NCI-H526 treated with DMSO at 0.1 percent for 48 hours (cell line): ENCODE data around the gene AOPEP.
"Not testable (repeated sequence)": the region's sequence is repeated elsewhere in the genome, so short reads cannot be mapped to it uniquely, and the experiment has no call there.

Experiments used
- DNase-seq: peaks from one replicate; lab custom pipeline; 2025; lab: John Stamatoyannopoulos, UW

AOPEP gene

GRCh38 chr9:94847486-94847885 is 121.0 kb downstream of the AOPEP start:
- DNase-seq, result no peak

GRCh38 chr9:94848791-94849190 is 122.3 kb downstream of the AOPEP start:
- not testable (repeated sequence) for DNase-seq

- no peak for DNase-seq
These were observed 124.3 kb downstream of the AOPEP start for GRCh38 chr9:94850540-94851434.

- no peak for DNase-seq
These were observed 125.0 kb downstream of the AOPEP start for GRCh38 chr9:94851467-94851866.

GRCh38 chr9:94851892-94852291 is 125.4 kb downstream of the AOPEP start:
- no peak for DNase-seq

GRCh38 chr9:94852373-94852772 is 125.9 kb downstream of the AOPEP start:
- DNase-seq, result no peak

- no peak for DNase-seq
These were observed 127.4 kb downstream of the AOPEP start for GRCh38 chr9:94853887-94854286.

GRCh38 chr9:94855903-94856302 is 129.4 kb downstream of the AOPEP start:
- no peak for DNase-seq

- no peak for DNase-seq
These were observed 131.3 kb downstream of the AOPEP start for GRCh38 chr9:94857791-94858190.

- no peak for DNase-seq
These were observed 132.7 kb downstream of the AOPEP start for GRCh38 chr9:94859226-94859625.

GRCh38 chr9:94859891-94860290 is 133.4 kb downstream of the AOPEP start:
- DNase-seq, result no peak

- no peak for DNase-seq
These were observed 134.4 kb downstream of the AOPEP start for GRCh38 chr9:94860678-94861588.

- no peak for DNase-seq
These were observed 135.2 kb downstream of the AOPEP start for GRCh38 chr9:94861589-94862272.

GRCh38 chr9:94864196-94864595 is 137.7 kb downstream of the AOPEP start:
- DNase-seq, result no peak

GRCh38 chr9:94864862-94865509 is 138.5 kb downstream of the AOPEP start:
- no peak for DNase-seq

GRCh38 chr9:94865582-94866452 is 139.3 kb downstream of the AOPEP start:
- DNase-seq, result peak; percentile 22

- DNase-seq, result no peak
These were observed 140.3 kb downstream of the AOPEP start for GRCh38 chr9:94866770-94867169.

GRCh38 chr9:94867281-94867841 is 140.9 kb downstream of the AOPEP start:
- peak; percentile 23 for DNase-seq

- DNase-seq, result no peak
These were observed 141.4 kb downstream of the AOPEP start for GRCh38 chr9:94867842-94868312.

GRCh38 chr9:94868464-94868863 is 142.0 kb downstream of the AOPEP start:
- DNase-seq, result no peak
